MM.1S (cell line): ENCODE data around the gene TM4SF20.

ENCODE experiments used
- DNase-seq: peaks from one replicate; pipeline ENCODE4 v3.0.0-alpha.2; 2015
- H2AFZ ChIP-seq: fragments of 300-600 bp; sonication (generic); 2 replicates; pipeline ENCODE4 v1.6.0; 2016; ENCODE audit warnings: antibody characterized with exemption, low read length
- H3F3A ChIP-seq: fragments of 300-600 bp; sonication (generic); 2 replicates; pipeline ENCODE4 v1.6.1; 2016; ENCODE audit warnings: mild to moderate bottlenecking, antibody characterized with exemption, low read length, moderate library complexity, mixed read lengths; ENCODE audit not compliant: insufficient read depth
- H3K27ac ChIP-seq: fragments of 300-600 bp; sonication (generic); 2 replicates; pipeline ENCODE4 v1.5.1; 2016; ENCODE audit warnings: mild to moderate bottlenecking, low read length
- H3K27me3 ChIP-seq: fragments of 300-600 bp; sonication (generic); replicated peaks from 2 replicates; pipeline ENCODE4 v1.6.0; 2016; ENCODE audit warnings: low read length; ENCODE audit not compliant: insufficient read depth
- H3K36me3 ChIP-seq: fragments of 300-600 bp; sonication (generic); replicated peaks from 2 replicates; pipeline ENCODE4 v1.6.1; 2016; ENCODE audit warnings: mild to moderate bottlenecking, low read length, mixed read lengths; ENCODE audit not compliant: insufficient read depth
- H3K4me1 ChIP-seq: fragments of 300-600 bp; sonication (generic); 2 replicates; pipeline ENCODE4 v1.6.1; 2016; ENCODE audit warnings: low read length, mixed read lengths
- H3K4me2 ChIP-seq: fragments of 300-600 bp; sonication (generic); 2 replicates; pipeline ENCODE4 v1.6.0; 2016; ENCODE audit warnings: low read depth, low read length
- H3K4me3 ChIP-seq: fragments of 300-600 bp; sonication (generic); 2 replicates; pipeline ENCODE4 v1.5.1; 2016; ENCODE audit warnings: low read length, mixed read lengths
- H3K79me2 ChIP-seq: fragments of 300-600 bp; sonication (generic); 2 replicates; pipeline ENCODE4 v1.6.1; 2016; ENCODE audit warnings: mixed run types, low read length, mixed read lengths
- H3K9ac ChIP-seq: fragments of 300-600 bp; sonication (generic); 2 replicates; pipeline ENCODE4 v1.6.1; 2016; ENCODE audit warnings: low read length, mixed read lengths
- H3K9me2 ChIP-seq: fragments of 300-600 bp; sonication (generic); replicated peaks from 2 replicates; pipeline ENCODE4 v1.6.1; 2016; ENCODE audit warnings: mild to moderate bottlenecking, low read length, mixed read lengths; ENCODE audit not compliant: insufficient read depth
- H3K9me3 ChIP-seq: fragments of 300-600 bp; sonication (generic); replicated peaks from 2 replicates; pipeline ENCODE4 v1.6.1; 2016; ENCODE audit warnings: mild to moderate bottlenecking, low read length, mixed read lengths; ENCODE audit not compliant: insufficient read depth
- H4K20me1 ChIP-seq: fragments of 300-600 bp; sonication (generic); 2 replicates; pipeline ENCODE4 v1.6.1; 2016; ENCODE audit warnings: mild to moderate bottlenecking, low read length, moderate library complexity, mixed read lengths; ENCODE audit not compliant: insufficient read depth
- EZH2 ChIP-seq: fragments of 300-600 bp; sonication (generic); optimal IDR thresholded peaks from 2 replicates; pipeline ENCODE3; 2017; ENCODE audit warnings: low read depth, mild to moderate bottlenecking, antibody characterized with exemption, low read length, mixed read lengths
- EZH2phosphoT487 ChIP-seq: fragments of 300-600 bp; sonication (generic); IDR thresholded peaks from 2 replicates; pipeline ENCODE4 v1.6.1; 2018; ENCODE audit warnings: antibody characterized with exemption, low read length
- TF ChIP-seq, protein P1 (sequence below): fragments of 300-600 bp; sonication (generic); IDR thresholded peaks from 2 replicates; pipeline ENCODE4 v1.5.1; 2016; ENCODE audit warnings: antibody characterized with exemption, low read length, mixed read lengths

Gene TM4SF20

DNA sequence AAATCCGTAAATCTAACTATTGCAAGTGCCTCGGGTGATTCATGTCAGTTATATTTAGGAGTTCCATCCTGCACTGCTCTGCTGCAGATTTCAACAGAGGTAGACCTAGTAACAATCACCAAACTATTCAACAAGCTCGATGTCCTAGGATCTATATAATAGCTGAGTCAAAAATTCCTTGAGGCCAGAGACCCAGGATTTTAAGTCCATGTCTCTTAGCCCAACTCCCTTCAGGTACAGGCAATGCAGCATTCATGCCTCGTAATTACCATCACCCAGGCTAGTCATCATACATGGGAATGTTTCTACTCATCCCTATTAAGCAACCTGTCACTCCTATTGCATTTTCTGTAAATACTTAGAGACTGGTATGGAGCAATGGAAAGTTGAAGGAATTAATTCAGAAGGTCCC, 729 bp downstream of the TM4SF20 start:
- no peak overlapping the region for H3K4me3 ChIP-seq
- H3K4me1 ChIP-seq = no peaks in the 10 kb centered on the region
- H3K4me2 ChIP-seq = no peak overlapping the region
- H3F3A ChIP-seq = no peaks in the 10 kb centered on the region
- no peaks in the 10 kb centered on the region for H3K9me3 ChIP-seq
- H3K27me3 ChIP-seq = no peaks in the 10 kb centered on the region
- H3K9me2 ChIP-seq = no peaks in the 10 kb centered on the region
- no peaks in the 10 kb centered on the region for H4K20me1 ChIP-seq
- no peaks in the 10 kb centered on the region for H3K36me3 ChIP-seq
- no peak overlapping the region for H3K9ac ChIP-seq
- no peak for DNase-seq
- no peak overlapping the region for H2AFZ ChIP-seq
- TF ChIP-seq, protein P1, sequence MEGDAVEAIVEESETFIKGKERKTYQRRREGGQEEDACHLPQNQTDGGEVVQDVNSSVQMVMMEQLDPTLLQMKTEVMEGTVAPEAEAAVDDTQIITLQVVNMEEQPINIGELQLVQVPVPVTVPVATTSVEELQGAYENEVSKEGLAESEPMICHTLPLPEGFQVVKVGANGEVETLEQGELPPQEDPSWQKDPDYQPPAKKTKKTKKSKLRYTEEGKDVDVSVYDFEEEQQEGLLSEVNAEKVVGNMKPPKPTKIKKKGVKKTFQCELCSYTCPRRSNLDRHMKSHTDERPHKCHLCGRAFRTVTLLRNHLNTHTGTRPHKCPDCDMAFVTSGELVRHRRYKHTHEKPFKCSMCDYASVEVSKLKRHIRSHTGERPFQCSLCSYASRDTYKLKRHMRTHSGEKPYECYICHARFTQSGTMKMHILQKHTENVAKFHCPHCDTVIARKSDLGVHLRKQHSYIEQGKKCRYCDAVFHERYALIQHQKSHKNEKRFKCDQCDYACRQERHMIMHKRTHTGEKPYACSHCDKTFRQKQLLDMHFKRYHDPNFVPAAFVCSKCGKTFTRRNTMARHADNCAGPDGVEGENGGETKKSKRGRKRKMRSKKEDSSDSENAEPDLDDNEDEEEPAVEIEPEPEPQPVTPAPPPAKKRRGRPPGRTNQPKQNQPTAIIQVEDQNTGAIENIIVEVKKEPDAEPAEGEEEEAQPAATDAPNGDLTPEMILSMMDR = no peak
- TF ChIP-seq EZH2phosphoT487 (no peak), EZH2 (no peak)
- H3K27ac ChIP-seq = no peak overlapping the region
- H3K79me2 ChIP-seq = no peaks in the 10 kb centered on the region

DNA sequence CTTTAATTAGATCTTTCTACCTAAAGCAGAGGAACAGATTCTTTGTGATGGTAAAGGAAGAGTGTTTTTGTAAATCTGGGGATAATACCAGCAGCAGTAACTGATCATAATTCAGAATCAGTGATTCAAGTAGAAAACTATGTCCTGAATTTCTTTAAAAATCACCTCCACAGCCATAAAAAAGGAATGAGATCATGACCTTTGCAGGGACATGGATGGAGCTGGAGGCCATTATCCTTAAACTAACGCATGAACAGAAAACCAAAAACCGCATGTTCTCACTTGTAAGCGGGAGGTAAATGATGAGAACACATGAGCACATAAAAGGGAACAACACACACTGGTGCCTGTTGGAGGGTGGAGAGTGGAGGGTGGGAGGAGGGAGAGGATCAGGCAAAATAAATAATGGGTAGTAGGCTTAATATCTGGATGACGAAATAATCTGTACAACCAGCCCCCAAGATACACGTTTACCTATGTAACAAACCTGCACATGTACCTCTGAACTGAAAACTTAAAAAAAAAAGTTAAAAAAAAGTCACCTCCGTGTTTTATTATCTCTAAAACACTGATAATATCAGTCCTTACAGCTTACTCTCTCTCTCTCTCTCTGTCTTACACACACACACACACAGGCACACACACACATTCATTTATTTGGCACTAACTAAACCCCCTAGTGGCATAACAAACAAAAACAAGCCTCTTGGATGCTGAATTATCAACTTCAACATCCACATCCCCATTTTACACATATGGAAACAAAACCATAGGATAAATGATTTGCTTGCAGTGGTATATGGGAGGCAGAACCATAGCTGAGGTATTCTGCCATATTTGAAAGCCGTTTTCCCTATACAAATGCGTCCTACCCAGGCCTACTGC, 1.4 kb downstream of the TM4SF20 start:
- Histone ChIP-seq H3K4me3 (no peak overlapping the region), H2AFZ (no peak overlapping the region), H3K27me3 (no peaks in the 10 kb centered on the region), H3F3A (no peaks in the 10 kb centered on the region), H4K20me1 (no peaks in the 10 kb centered on the region), H3K36me3 (no peaks in the 10 kb centered on the region), H3K9ac (no peak overlapping the region), H3K27ac (no peak overlapping the region), H3K79me2 (no peaks in the 10 kb centered on the region), H3K4me2 (no peak overlapping the region), H3K9me3 (no peaks in the 10 kb centered on the region), H3K9me2 (no peaks in the 10 kb centered on the region), H3K4me1 (no peaks in the 10 kb centered on the region)
- no peak for DNase-seq
- TF ChIP-seq EZH2 (no peak), EZH2phosphoT487 (no peak)
- TF ChIP-seq, protein P1 = no peak

DNA sequence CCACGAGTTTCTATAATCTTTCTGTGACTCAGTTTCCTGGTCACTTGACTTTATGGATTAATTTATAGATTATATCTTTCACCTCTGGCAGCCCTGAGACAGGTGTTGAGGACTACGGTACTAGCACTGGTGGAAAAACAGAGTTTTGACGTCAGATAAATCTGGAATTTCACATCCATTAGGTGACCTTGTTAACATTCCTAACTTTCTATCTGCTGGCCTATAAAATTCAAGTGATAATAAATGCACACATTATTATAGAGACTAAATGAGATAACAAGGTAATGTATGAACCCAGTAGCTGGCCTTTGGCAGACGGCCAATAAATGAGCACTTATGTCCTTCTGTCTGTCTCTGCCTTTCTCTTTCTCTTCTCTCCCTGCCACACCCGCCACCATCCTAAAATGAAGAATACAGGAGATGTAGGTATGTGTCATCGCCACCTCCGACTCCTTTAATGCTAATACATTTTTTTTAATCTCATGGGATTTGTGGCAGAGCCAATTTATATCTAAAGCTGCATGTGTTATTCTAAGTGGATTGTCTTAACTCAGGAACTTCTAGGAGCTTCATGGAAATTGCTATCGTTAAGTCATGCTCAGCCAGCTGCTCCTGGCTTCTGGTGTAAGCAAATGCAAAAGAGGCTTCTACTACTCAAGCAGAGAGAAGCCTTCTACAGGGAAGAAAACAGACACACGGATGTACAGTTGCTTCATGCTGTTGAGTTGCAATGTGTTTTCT, 2.3 kb downstream of the TM4SF20 start:
- H3K36me3 ChIP-seq = no peaks in the 10 kb centered on the region
- H3K4me1 ChIP-seq = no peaks in the 10 kb centered on the region
- H3F3A ChIP-seq = no peaks in the 10 kb centered on the region
- no peaks in the 10 kb centered on the region for H4K20me1 ChIP-seq
- DNase-seq = no peak
- H3K4me3 ChIP-seq = no peak overlapping the region
- no peaks in the 10 kb centered on the region for H3K79me2 ChIP-seq
- no peak overlapping the region for H3K27ac ChIP-seq
- no peaks in the 10 kb centered on the region for H3K9me2 ChIP-seq
- no peaks in the 10 kb centered on the region for H3K27me3 ChIP-seq
- H2AFZ ChIP-seq = no peak overlapping the region
- TF ChIP-seq, protein P1 = no peak
- no peak for TF ChIP-seq EZH2phosphoT487
- TF ChIP-seq EZH2 = no peak
- no peak overlapping the region for H3K4me2 ChIP-seq
- no peaks in the 10 kb centered on the region for H3K9me3 ChIP-seq
- no peak overlapping the region for H3K9ac ChIP-seq
